HG03442 (cell line): Measurements from ENCODE around the gene CNTNAP1.
"Not testable (repeated sequence)": the region's sequence is repeated elsewhere in the genome, so short reads cannot be mapped to it uniquely, and the experiment has no call there.

ENCODE experiments used
- ATAC-seq: cut with Tn5 transposase; IDR thresholded peaks from one replicate; pipeline ENCODE4 v1.9.1; 2021; ENCODE audit warnings: mild to moderate bottlenecking, moderate library complexity; ENCODE audit not compliant: unreplicated experiment

The CNTNAP1 gene

GRCh38 chr17:42723636-42724035, 41.3 kb downstream of the CNTNAP1 start:
- no peak for ATAC-seq

- ATAC-seq, result no peak
These were observed 42.8 kb downstream of the CNTNAP1 start for GRCh38 chr17:42725143-42725542.

GRCh38 chr17:42740699-42741098, 58.4 kb downstream of the CNTNAP1 start:
- no peak for ATAC-seq

GRCh38 chr17:42742916-42743315, 60.6 kb downstream of the CNTNAP1 start:
- ATAC-seq, result not testable (repeated sequence)

- ATAC-seq, result no peak
These were observed 61.4 kb downstream of the CNTNAP1 start for GRCh38 chr17:42743595-42744282.

- ATAC-seq, result peak; percentile 38
These were observed 62.0 kb downstream of the CNTNAP1 start for GRCh38 chr17:42744283-42744805.

GRCh38 chr17:42744806-42745617, 62.7 kb downstream of the CNTNAP1 start, which contains the start of gene EZH1:
Gene EZH1, minus strand, starts transcription at chr17:42745040. Its CDS starts 16,099 bp downstream, at chr17:42728941.
- ATAC-seq, result peak; percentile 81

GRCh38 chr17:42748202-42748907, 66.0 kb downstream of the CNTNAP1 start:
- ATAC-seq, result no peak

GRCh38 chr17:42748908-42749798, 66.8 kb downstream of the CNTNAP1 start:
- ATAC-seq, result no peak
